ENCODE results near the gene ERAL1. TPM values are rescaled to one million over a fixed set of nuclear protein-coding genes. Genes with fewer than 3 reads are reported as not detected.

Gene ERAL1
- total and polyA plus RNA-seq, 2 of the 13 experiments (the other 11 are each of a cell fraction or from before 2014, with no cell fraction given) = 46.9 to 72.2 TPM

- 0 out of 2 replicates have a peak, but pooled peaks have one; percentile 24 for TF ChIP-seq SKIL (CRISPR knock-in tag; IDR thresholded peaks at IDR 0.05; ENCODE audit: borderline replicate concordance)
- no peak for TF ChIP-seq MAFF (IDR thresholded peaks at IDR 0.05; ENCODE audit: low read depth, low read length)
- TF ChIP-seq TOPORS (CRISPR knock-in tag; IDR thresholded peaks at IDR 0.05) = peak; percentile 95
- peak; percentile 99 for TF ChIP-seq ZNF580 (CRISPR knock-in tag; IDR thresholded peaks at IDR 0.05; ENCODE audit: borderline replicate concordance, low read depth)
- no peak; the same call in 1 of the 2 replicates for TF ChIP-seq ZNF263 (CRISPR knock-in tag; IDR thresholded peaks at IDR 0.05)
- no peak for TF ChIP-seq PRPF4 (IDR thresholded peaks at IDR 0.05; ENCODE audit: low read depth, low read length, poor library complexity, severe bottlenecking)
- no peak for TF ChIP-seq KDM6A (CRISPR knock-in tag; IDR thresholded peaks at IDR 0.05; ENCODE audit: low read depth)
- peak; percentile 89 for TF ChIP-seq IRF2 (CRISPR knock-in tag; IDR thresholded peaks at IDR 0.05)
- TF ChIP-seq ARNT (IDR thresholded peaks at IDR 0.05) = no peak
- TF ChIP-seq RBM22 (optimal IDR thresholded peaks at IDR 0.05; ENCODE audit: low read length) = no peak
- no peak for TF ChIP-seq NFIC (IDR thresholded peaks at IDR 0.05; ENCODE audit: low read length)
- TF ChIP-seq SETDB1 (CRISPR knock-in tag; IDR thresholded peaks at IDR 0.05; ENCODE audit: borderline replicate concordance) = no peak
- TF ChIP-seq CBX1 (IDR thresholded peaks at IDR 0.05; ENCODE audit: low read depth) = peak; percentile 89
- peak; percentile 74; the same call in 1 of the 2 replicates for TF ChIP-seq ZNF788 (CRISPR knock-in tag; IDR thresholded peaks at IDR 0.05; ENCODE audit: borderline replicate concordance)
- peak; percentile 63; the same call in 1 of the 2 replicates for TF ChIP-seq NFKB2 (CRISPR knock-in tag; IDR thresholded peaks at IDR 0.05; ENCODE audit: borderline replicate concordance)
- peak; percentile 66 for TF ChIP-seq PHF8 (CRISPR knock-in tag; IDR thresholded peaks at IDR 0.05)
- no peak for TF ChIP-seq ZNF530 (CRISPR knock-in tag; IDR thresholded peaks at IDR 0.05; ENCODE audit: low read depth)
- TF ChIP-seq HNF1A (IDR thresholded peaks at IDR 0.05; ENCODE audit: low read depth) = no peak
- TF ChIP-seq HNF1A (CRISPR knock-in tag; IDR thresholded peaks at IDR 0.05; ENCODE audit: borderline replicate concordance) = peak; percentile 85
- no peak for TF ChIP-seq KDM4B (CRISPR knock-in tag; IDR thresholded peaks at IDR 0.05)
- TF ChIP-seq ZFP36L1 (CRISPR knock-in tag; IDR thresholded peaks at IDR 0.05) = no peak
- TF ChIP-seq AGO2 (optimal IDR thresholded peaks at IDR 0.05; ENCODE audit: low read depth, low read length) = peak; percentile 60
- TF ChIP-seq GMEB1 (CRISPR knock-in tag; IDR thresholded peaks at IDR 0.05; ENCODE audit: borderline replicate concordance) = peak; percentile 89
- no peak for TF ChIP-seq TEAD2 (CRISPR knock-in tag; IDR thresholded peaks at IDR 0.05)
These were observed 48.2 kb downstream of the ERAL1 start, which contains the start of gene DHRS13 (continued) for GRCh38 chr17:28902819-28903545.

All from HepG2 (cell line).